K562 (cell line): ENCODE data around the gene NRGN. TPM values are rescaled to one million over a fixed set of nuclear protein-coding genes. Genes with fewer than 3 reads are reported as not detected.
A peak's percentile ranks its signal among the peaks of the same experiment; 100 is the strongest.

Experiments used
- ATAC-seq: fragments of 200-7000 bp; cut with Tn5 transposase; 3 replicates; pipeline ENCODE4 v1.9.1; 2020; ENCODE audit warnings: moderate library complexity
- BruUV-seq: library from RNA; stranded (reverse); fragments of 400-500 nt; replicated peaks from 2 replicates; lab custom pipeline; 2021; lab: Mats Ljungman, UMichigan
- CTCF ChIA-PET: fragments of 300-600 bp; formaldehyde crosslinking; extraction: SDS; loops from one replicate; lab custom pipeline; 2021; ENCODE audit warnings: low intra/inter-chr PET ratio; lab: Yijun Ruan, JAX
- POLR2A ChIA-PET: fragments of 300-600, 350-650 bp; sonication (Branson Sonifier 250); formaldehyde crosslinking; extraction: SDS; loops from one replicate; lab custom pipeline; 2021; ENCODE audit warnings: antibody characterized with exemption, inconsistent platforms; lab: Yijun Ruan, JAX
- DNase-seq, 4 experiments: peaks; one replicate each; pipeline versions ENCODE4 v3.0.0 to v3.0.0-alpha.2; 2011 to 2018; ENCODE audit warnings: low spot score in 3 of 4, mixed read lengths in 3 of 4; ENCODE audit errors: extremely low read depth in 1 of 4
- FAIRE-seq: peaks from 2 replicates; lab custom pipeline; 2011; peaks lifted over from hg19 to GRCh38; lab: Jason Lieb, UNC
- H2AFZ ChIP-seq: 2 replicates; pipeline ENCODE4 v1.6.0; 2011; ENCODE audit warnings: low read depth, low read length, control low read depth, inconsistent platforms
- H3K27ac ChIP-seq: fragments of 200-600 bp; 3 replicates; pipeline ENCODE4 v1.8.0; 2011; ENCODE audit warnings: low read depth, mild to moderate bottlenecking, control low read depth, inconsistent platforms, low read length, moderate library complexity, mixed read lengths; ENCODE audit errors: extremely low read depth
- H3K27me3 ChIP-seq, 2 experiments: fragments of 300-600 bp in 1 of 2; 2 replicates in 1 of 2; 3 replicates in 1 of 2; pipeline versions ENCODE4 v1.6.0 to v1.8.0; 2011; ENCODE audit warnings: inconsistent platforms in 2 of 2, low read length in 2 of 2, mild to moderate bottlenecking in 1 of 2, mixed read lengths in 1 of 2, moderate library complexity in 1 of 2; ENCODE audit not compliant: control insufficient read depth in 2 of 2, insufficient read depth in 2 of 2
- H3K36me3 ChIP-seq: fragments of 300-600 bp; 3 replicates; pipeline ENCODE4 v1.8.0; 2011; ENCODE audit warnings: mild to moderate bottlenecking, low read length, inconsistent platforms; ENCODE audit not compliant: control insufficient read depth, insufficient read depth
- H3K4me1 ChIP-seq, 2 experiments: fragments of 200-600 bp in 1 of 2; replicated peaks in 1 of 2; 2 replicates in 1 of 2; 3 replicates in 1 of 2; pipeline versions ENCODE4 v1.5.1 to v1.8.0; 2011; ENCODE audit warnings: inconsistent platforms in 2 of 2, low read length in 2 of 2, mild to moderate bottlenecking in 1 of 2, mixed read lengths in 1 of 2, moderate library complexity in 1 of 2; ENCODE audit not compliant: control insufficient read depth in 2 of 2, insufficient read depth in 2 of 2
- H3K4me2 ChIP-seq: 2 replicates; pipeline ENCODE4 v1.6.1; 2011; ENCODE audit warnings: low read length, control low read depth, inconsistent platforms, mixed read lengths; ENCODE audit not compliant: insufficient read depth
- H3K4me3 ChIP-seq: fragments of 200-600 bp; sonication (generic), shearing (Covaris generic); 2 replicates; pipeline ENCODE4 v1.5.1; 2016; ENCODE audit warnings: control low read depth, inconsistent platforms
- H3K79me2 ChIP-seq: fragments of 200-600 bp; 3 replicates; pipeline ENCODE4 v1.8.0; 2011; ENCODE audit warnings: low read length, inconsistent platforms; ENCODE audit not compliant: control insufficient read depth, insufficient read depth
- H3K9ac ChIP-seq, 2 experiments: 2 replicates each; pipeline versions ENCODE4 v1.6.0 to v1.6.1; 2011; ENCODE audit warnings: low read depth in 2 of 2, low read length in 2 of 2, control low read depth in 1 of 2, inconsistent platforms in 1 of 2, mild to moderate bottlenecking in 1 of 2, mixed read lengths in 1 of 2; ENCODE audit not compliant: insufficient read depth in 1 of 2
- H3K9me1 ChIP-seq: one replicate; pipeline ENCODE4 v1.6.0; 2011; ENCODE audit warnings: inconsistent platforms, mild to moderate bottlenecking, low read length, moderate library complexity; ENCODE audit not compliant: control insufficient read depth, insufficient read depth
- H3K9me3 ChIP-seq: replicated peaks from 2 replicates; pipeline ENCODE4 v1.5.1; 2011; ENCODE audit warnings: low read depth, low read length, inconsistent platforms; ENCODE audit not compliant: control insufficient read depth, insufficient read depth
- H4K20me1 ChIP-seq: replicated peaks from 2 replicates; pipeline ENCODE4 v1.6.1; 2011; ENCODE audit warnings: low read length, inconsistent platforms, mixed read lengths; ENCODE audit not compliant: control insufficient read depth, insufficient read depth
- RAD21 ChIP-seq, 2 experiments: fragments of 250-450 bp in 1 of 2; fragments of 450-650 bp in 1 of 2; sonication (Bioruptor Pico) in 1 of 2; formaldehyde crosslinking in 1 of 2; IDR thresholded peaks in 1 of 2; conservative IDR thresholded peaks in 1 of 2; 2 replicates each; pipeline versions ENCODE4 v1.4.0 to v1.8.0; 2020 to 2022; ENCODE audit warnings: mild to moderate bottlenecking in 2 of 2, moderate library complexity in 1 of 2
- WGBS: fragments of 100-300 bp; shearing (Covaris generic); methylation state at CpG from one replicate; pipeline ENCODE4 v1.1.6; 2016; ENCODE audit warnings: low coverage, mixed read lengths; ENCODE audit not compliant: insufficient coverage; ENCODE audit errors: missing lambda C conversion rate; 5-methylcytosine and 5-hydroxymethylcytosine counted together
- in situ Hi-C: fragments of 300-500 bp; cut with MboI; formaldehyde crosslinking; loops from 4 replicates; pipeline ENCODE4 v1.15.0; 2018; ENCODE audit warnings: inconsistent platforms, mixed read lengths
- intact Hi-C: fragments of 100-400 bp; cut with micrococcal nuclease; formaldehyde crosslinking; loops from 2 replicates; pipeline ENCODE4 v1.14.2; 2022
- polyA plus RNA-seq, 8 experiments: library from polyadenylated mRNA; depleted of rRNA in 4 of 8; stranded (reverse) in 5 of 8; unstranded in 3 of 8; fragments of >200 nt; fragmentation: Nextera tagmentation in 2 of 8; fragmentation: Illumina TruSeq in 1 of 8; extraction: Ambion mirVana in 2 of 8; extraction: Trizol in 1 of 8; gene quantifications; 2 replicates each; pipeline versions ENCODE4 v1.2.1 to v1.2.3, GENCODE V29; 2011 to 2014; ENCODE audit warnings: inconsistent platforms in 1 of 8, missing spikeins in 1 of 8
- total RNA-seq, 7 experiments: library from RNA; depleted of rRNA in 6 of 7; stranded (reverse); fragments of >200 nt in 6 of 7; fragmentation: Illumina TruSeq in 2 of 7; extraction: Trizol in 2 of 7; gene quantifications; 2 replicates each; pipeline versions ENCODE4 v1.2.1 to v1.2.3, GENCODE V29; 2011 to 2021; ENCODE audit warnings: low replicate concordance in 1 of 7
- TF ChIP-seq, protein P1 (sequence below): sonication (generic); IDR thresholded peaks from 2 replicates; pipeline ENCODE4 v1.6.1; 2016

Gene NRGN
- total and polyA plus RNA-seq, 9 of the 15 experiments (the other 6 are each of a cell fraction or from before 2014, with no cell fraction given): 0.29 to 7.8 (median 3.5) TPM; not detected in 2

DNA sequence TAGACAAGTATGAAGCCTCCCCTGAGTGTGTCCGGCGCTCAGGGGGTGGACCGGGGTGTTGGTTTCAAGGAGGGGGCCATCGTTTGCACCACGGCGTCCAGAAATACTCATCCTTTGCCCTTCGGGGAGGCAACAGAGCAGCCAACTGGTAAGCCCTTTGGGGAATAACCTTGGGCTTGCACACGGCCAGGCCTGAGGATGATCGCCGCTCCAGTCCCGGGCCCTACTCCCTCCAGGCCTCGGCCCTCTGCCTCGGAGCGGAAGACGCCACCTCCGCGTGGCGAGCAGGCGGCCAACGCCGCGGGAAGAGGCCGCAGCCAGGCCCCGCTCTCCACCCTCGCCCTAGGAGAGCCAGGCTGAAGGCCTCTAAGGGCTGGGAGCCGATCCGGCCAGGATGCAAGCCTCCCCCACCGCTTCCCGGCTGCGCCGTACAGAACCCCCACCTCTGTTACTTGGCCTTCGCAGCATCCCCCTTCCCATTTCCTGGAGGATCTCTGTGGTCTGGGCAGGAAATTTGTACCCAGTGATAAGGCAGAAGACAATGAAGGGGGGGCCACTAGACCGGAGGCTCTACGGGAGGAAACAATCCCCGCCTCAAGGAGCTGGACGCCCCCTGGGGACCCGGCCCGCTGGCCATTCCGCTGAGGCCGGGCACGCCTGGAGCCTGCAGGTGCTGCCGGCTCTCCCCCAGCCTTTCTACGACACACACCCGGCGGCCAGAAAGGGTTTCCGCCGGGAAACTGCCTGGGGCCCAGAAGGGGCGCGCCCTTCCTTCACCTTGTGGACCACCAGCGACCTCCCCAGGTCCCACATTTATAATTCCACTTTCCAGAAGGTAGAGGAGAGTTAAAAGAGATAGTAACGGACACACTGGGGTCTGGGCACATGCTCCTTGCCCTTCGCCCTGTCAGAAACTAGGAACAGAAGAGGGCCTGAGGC lies 19.8 kb downstream of the NRGN start:
- Histone ChIP-seq H3K79me2 (no peaks in the 10 kb centered on the region), H3K27me3 (peaks cover 3 to 46% of the 10 kb centered on the region in 2 experiments; a peak in 4 of 5 replicates), H3K4me3 (no peak overlapping the region), H3K27ac (no peak overlapping the region), H3K4me1 (peaks cover 0 to 36% of the 10 kb centered on the region in 2 experiments; a peak in 4 of 5 replicates), H3K9me3 (no peaks in the 10 kb centered on the region), H3K9me1 (no peaks in the 10 kb centered on the region), H2AFZ (no peak overlapping the region), H3K36me3 (no peaks in the 10 kb centered on the region), H4K20me1 (no peaks in the 10 kb centered on the region), H3K9ac (no peak overlapping the region), H3K4me2 (no peak overlapping the region)
- TF ChIP-seq RAD21 (CRISPR knock-in tag; conservative IDR thresholded peaks at IDR 0.05 in 1 of 2, IDR thresholded peaks at IDR 0.05 in 1 of 2): peak in 1 of 2 experiments; percentile 18; a peak in 1 of 4 replicates
- TF ChIP-seq, protein P1, sequence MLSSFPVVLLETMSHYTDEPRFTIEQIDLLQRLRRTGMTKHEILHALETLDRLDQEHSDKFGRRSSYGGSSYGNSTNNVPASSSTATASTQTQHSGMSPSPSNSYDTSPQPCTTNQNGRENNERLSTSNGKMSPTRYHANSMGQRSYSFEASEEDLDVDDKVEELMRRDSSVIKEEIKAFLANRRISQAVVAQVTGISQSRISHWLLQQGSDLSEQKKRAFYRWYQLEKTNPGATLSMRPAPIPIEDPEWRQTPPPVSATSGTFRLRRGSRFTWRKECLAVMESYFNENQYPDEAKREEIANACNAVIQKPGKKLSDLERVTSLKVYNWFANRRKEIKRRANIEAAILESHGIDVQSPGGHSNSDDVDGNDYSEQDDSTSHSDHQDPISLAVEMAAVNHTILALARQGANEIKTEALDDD: no peak
- intact Hi-C loops: loop anchor here (10.0 kb wide), 1 partner anchor 345 kb away; no protein-coding TSS in a partner anchor
- DNase-seq (no peak), ATAC-seq (no peak), FAIRE-seq (no peak)
- CTCF ChIA-PET: no interaction called here
- WGBS: 74% methylated on average over 35 of the region's 52 CpGs
- in situ Hi-C loops: loop anchor here (10.0 kb wide), 2 partner anchors 85 to 345 kb away; partner anchors contain the start of genes SIAE and SPA17
- no TSS peak for BruUV-seq
- POLR2A ChIA-PET: interaction anchor here (0.6 kb wide), 2 partner anchors 11 to 552 kb away, joined by 3 read pairs; no protein-coding TSS in a partner anchor
